ENCODE results near the gene PATJ. TPM values are rescaled to one million over a fixed set of nuclear protein-coding genes. Genes with fewer than 3 reads are reported as not detected.

Gene PATJ
- total RNA-seq, 1 experiment from 2014 or later: 72.2 TPM

- intact Hi-C loops (cut with micrococcal nuclease; ENCODE audit: unreplicated experiment): no loop called here
- TF ChIP-seq CTCF (IDR thresholded peaks at IDR 0.05; ENCODE audit: unreplicated experiment): no peak
- Mint-ChIP-seq H3K27me3 (ENCODE audit: unreplicated experiment) (no peaks in the 10 kb centered on the region), H3K9me3 (ENCODE audit: low read depth, unreplicated experiment) (no peaks in the 10 kb centered on the region), H3K4me3 (ENCODE audit: low read depth, unreplicated experiment) (no peak overlapping the region), H3K4me1 (ENCODE audit: low read depth, unreplicated experiment) (no peaks in the 10 kb centered on the region), H3K27ac (ENCODE audit: unreplicated experiment) (no peak overlapping the region), H3K36me3 (ENCODE audit: insufficient read depth, unreplicated experiment) (no peaks in the 10 kb centered on the region)
- CTCF ChIA-PET: no interaction called here
- no TSS peak for BruUV-seq (replicated peaks)
- no peak for DNase-seq
These were observed 167.8 kb downstream of the PATJ start for GRCh38 chr1:61910035-61910434.

DNA sequence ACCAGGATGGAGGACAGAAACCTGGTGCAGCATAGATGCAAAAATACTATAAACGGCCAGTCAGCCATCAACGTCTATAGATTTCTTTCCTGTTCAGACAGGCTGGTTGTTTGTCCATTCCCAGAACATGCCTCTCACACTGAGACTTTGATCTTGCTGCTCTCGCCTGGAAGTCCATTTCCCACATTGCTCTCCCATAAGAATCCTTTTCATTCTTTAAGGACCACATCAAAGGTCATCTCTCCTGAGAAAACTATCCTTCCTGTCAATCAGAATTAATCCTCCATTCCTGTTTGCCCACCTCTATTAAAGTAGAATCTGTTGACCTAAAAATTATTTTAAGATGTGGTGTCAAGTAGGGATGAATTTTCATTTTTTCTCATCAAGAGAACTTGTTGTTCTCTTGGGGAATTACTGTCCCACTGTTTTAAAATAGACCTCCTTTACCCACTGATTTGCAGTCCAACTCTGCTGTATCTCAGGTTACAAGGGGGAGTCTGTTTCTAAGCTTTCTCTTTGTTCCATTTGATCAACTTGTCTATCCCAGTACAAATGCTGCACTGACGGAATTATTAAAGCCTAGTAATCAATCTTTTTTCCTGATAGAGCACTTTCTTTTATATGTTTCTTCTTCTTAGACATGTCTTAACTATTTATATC is 172.7 kb downstream of the PATJ start:
- Mint-ChIP-seq H3K4me3 (ENCODE audit: low read depth, unreplicated experiment) (no peak overlapping the region), H3K9me3 (ENCODE audit: low read depth, unreplicated experiment) (no peaks in the 10 kb centered on the region), H3K4me1 (ENCODE audit: low read depth, unreplicated experiment) (no peaks in the 10 kb centered on the region), H3K36me3 (ENCODE audit: insufficient read depth, unreplicated experiment) (peaks cover 19% of the 10 kb centered on the region), H3K27me3 (ENCODE audit: unreplicated experiment) (no peaks in the 10 kb centered on the region), H3K27ac (ENCODE audit: unreplicated experiment) (no peak overlapping the region)
- no peak for DNase-seq
- no peak for TF ChIP-seq CTCF (IDR thresholded peaks at IDR 0.05; ENCODE audit: unreplicated experiment)
- intact Hi-C loops (cut with micrococcal nuclease; ENCODE audit: unreplicated experiment): no loop called here
- CTCF ChIA-PET: no interaction called here
- BruUV-seq (replicated peaks): no TSS peak

- Mint-ChIP-seq H3K4me3 (ENCODE audit: low read depth, unreplicated experiment) (no peak overlapping the region), H3K9me3 (ENCODE audit: low read depth, unreplicated experiment) (no peaks in the 10 kb centered on the region), H3K4me1 (ENCODE audit: low read depth, unreplicated experiment) (no peaks in the 10 kb centered on the region), H3K27ac (ENCODE audit: unreplicated experiment) (no peak overlapping the region), H3K27me3 (ENCODE audit: unreplicated experiment) (no peaks in the 10 kb centered on the region), H3K36me3 (ENCODE audit: insufficient read depth, unreplicated experiment) (peaks cover 17% of the 10 kb centered on the region)
- intact Hi-C loops (cut with micrococcal nuclease; ENCODE audit: unreplicated experiment): no loop called here
- CTCF ChIA-PET: no interaction called here
- TF ChIP-seq CTCF (IDR thresholded peaks at IDR 0.05; ENCODE audit: unreplicated experiment): no peak
- DNase-seq: no peak
- BruUV-seq (replicated peaks): no TSS peak
These were observed 179.2 kb downstream of the PATJ start for GRCh38 chr1:61921435-61921834.

- no peak for DNase-seq
- TF ChIP-seq CTCF (IDR thresholded peaks at IDR 0.05; ENCODE audit: unreplicated experiment): no peak
- CTCF ChIA-PET: no interaction called here
- no peaks in the 10 kb centered on the region for H3K9me3 Mint-ChIP-seq (ENCODE audit: low read depth, unreplicated experiment)
- H3K27ac Mint-ChIP-seq (ENCODE audit: unreplicated experiment): no peak overlapping the region
- peaks cover 5% of the 10 kb centered on the region for H3K36me3 Mint-ChIP-seq (ENCODE audit: insufficient read depth, unreplicated experiment)
- intact Hi-C loops (cut with micrococcal nuclease; ENCODE audit: unreplicated experiment): no loop called here
- no peak overlapping the region for H3K4me3 Mint-ChIP-seq (ENCODE audit: low read depth, unreplicated experiment)
- BruUV-seq (replicated peaks): no TSS peak
- no peaks in the 10 kb centered on the region for H3K27me3 Mint-ChIP-seq (ENCODE audit: unreplicated experiment)
- H3K4me1 Mint-ChIP-seq (ENCODE audit: low read depth, unreplicated experiment): no peaks in the 10 kb centered on the region
These were observed 180.7 kb downstream of the PATJ start for GRCh38 chr1:61922950-61923480.

Data from Calu3 (cell line).